ENCODE measurements around the gene DRC7. TPM values are rescaled to one million over a fixed set of nuclear protein-coding genes. Genes with fewer than 3 reads are reported as not detected.

DRC7 gene
- total and polyA plus RNA-seq, 7 donors: not detected

DNA sequence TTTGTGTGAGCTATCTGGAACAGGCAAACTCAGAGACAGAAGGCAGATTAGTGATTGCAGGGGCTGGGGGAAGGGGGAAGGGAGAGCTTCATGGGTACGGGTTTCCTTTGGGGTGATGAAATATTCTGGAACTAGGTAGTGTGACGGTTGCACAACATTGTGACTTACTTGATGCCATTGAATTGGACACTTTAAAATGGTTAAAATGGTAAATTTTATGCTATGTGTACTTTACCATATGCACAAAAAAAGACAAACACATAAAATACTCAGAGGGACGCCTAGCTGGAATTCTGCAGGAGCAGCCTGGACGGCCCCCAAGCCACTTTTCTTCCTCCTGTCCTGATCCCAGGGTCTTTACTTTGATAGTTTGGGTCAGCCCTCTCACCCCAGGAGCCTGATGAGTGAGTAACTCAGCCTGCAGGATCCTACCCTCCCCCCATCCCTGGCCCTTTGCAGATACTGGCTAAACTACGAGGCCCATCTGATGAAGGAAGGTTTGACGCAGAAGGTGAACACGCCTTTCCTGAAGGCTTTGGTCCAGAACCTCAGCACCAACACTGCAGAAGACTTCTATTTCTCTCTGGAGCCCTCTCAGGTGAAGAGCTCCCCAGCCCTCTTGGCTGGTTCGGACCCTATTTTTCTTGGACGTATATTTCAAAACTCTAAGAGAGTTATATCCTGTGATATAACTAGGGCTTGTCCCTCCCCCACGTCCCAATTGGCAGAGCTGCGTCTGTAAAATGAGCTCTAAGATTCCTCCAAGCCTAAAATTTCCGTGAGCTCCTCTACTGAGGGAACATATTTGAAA, 18.7 kb upstream of the DRC7 start:
- no peak overlapping the region for H3K4me3 ChIP-seq
- H3K9me3 ChIP-seq: no peaks in the 10 kb centered on the region
- no peak for TF ChIP-seq POLR2AphosphoS5 (IDR thresholded peaks at IDR 0.05)
- no peak for TF ChIP-seq EP300 (IDR thresholded peaks at IDR 0.05)
- TF ChIP-seq, protein P1, sequence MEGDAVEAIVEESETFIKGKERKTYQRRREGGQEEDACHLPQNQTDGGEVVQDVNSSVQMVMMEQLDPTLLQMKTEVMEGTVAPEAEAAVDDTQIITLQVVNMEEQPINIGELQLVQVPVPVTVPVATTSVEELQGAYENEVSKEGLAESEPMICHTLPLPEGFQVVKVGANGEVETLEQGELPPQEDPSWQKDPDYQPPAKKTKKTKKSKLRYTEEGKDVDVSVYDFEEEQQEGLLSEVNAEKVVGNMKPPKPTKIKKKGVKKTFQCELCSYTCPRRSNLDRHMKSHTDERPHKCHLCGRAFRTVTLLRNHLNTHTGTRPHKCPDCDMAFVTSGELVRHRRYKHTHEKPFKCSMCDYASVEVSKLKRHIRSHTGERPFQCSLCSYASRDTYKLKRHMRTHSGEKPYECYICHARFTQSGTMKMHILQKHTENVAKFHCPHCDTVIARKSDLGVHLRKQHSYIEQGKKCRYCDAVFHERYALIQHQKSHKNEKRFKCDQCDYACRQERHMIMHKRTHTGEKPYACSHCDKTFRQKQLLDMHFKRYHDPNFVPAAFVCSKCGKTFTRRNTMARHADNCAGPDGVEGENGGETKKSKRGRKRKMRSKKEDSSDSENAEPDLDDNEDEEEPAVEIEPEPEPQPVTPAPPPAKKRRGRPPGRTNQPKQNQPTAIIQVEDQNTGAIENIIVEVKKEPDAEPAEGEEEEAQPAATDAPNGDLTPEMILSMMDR (IDR thresholded peaks at IDR 0.05): no peak
- TF ChIP-seq POLR2A (IDR thresholded peaks at IDR 0.05): no peak
- no peak overlapping the region for H3K27ac ChIP-seq
- peak; percentile 17 for DNase-seq
- 62 to 63% methylated on average over 12 of the region's 12 CpGs for WGBS, 2 donors
- intact Hi-C loops (cut with DNase I): no loop called here
- H3K27me3 ChIP-seq: peaks cover 0 to 8% (median 0%) of the 10 kb centered on the region in 3 donors
- no peaks in the 10 kb centered on the region for H3K4me1 ChIP-seq
- H3K36me3 ChIP-seq: no peaks in the 10 kb centered on the region

DNA sequence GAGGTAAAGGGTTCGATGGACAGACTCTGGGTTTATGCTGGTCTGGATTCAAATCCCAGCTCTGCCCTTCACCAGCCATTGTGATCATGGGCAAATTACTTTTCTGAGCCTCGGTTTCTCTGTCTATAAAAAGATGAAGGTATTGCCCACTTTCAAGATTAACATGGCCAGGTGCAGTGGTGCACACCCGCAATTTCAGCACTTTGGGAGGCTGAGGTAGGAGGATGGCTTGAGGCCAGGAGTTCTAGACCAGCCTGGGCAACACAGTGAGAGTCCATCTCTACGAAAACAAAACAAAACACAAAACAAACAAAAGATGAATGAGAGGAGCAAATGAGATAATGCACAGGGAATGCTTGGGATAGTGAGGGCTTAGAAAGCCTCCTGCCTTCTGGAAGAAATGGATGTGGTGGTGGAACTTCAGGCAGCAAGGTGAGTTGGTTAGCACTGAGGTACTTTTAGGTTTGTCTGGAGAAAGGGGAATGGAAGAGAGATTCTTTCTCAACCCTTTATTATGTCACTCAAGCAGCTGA, 18.0 kb upstream of the DRC7 start:
- TF ChIP-seq POLR2AphosphoS5 (IDR thresholded peaks at IDR 0.05) (no peak), POLR2A (IDR thresholded peaks at IDR 0.05) (no peak), EP300 (IDR thresholded peaks at IDR 0.05) (no peak)
- TF ChIP-seq, protein P1 (IDR thresholded peaks at IDR 0.05): no peak
- intact Hi-C loops (cut with DNase I): no loop called here
- H3K27me3 ChIP-seq: peaks cover 0 to 8% (median 0%) of the 10 kb centered on the region in 3 donors
- H3K36me3 ChIP-seq: no peaks in the 10 kb centered on the region
- H3K4me3 ChIP-seq: no peak overlapping the region
- H3K9me3 ChIP-seq: no peaks in the 10 kb centered on the region
- H3K27ac ChIP-seq: no peak overlapping the region
- DNase-seq: peak; percentile 13
- WGBS, 2 donors: 50 to 79% methylated on average over 4 of the region's 4 CpGs
- no peaks in the 10 kb centered on the region for H3K4me1 ChIP-seq

DNA sequence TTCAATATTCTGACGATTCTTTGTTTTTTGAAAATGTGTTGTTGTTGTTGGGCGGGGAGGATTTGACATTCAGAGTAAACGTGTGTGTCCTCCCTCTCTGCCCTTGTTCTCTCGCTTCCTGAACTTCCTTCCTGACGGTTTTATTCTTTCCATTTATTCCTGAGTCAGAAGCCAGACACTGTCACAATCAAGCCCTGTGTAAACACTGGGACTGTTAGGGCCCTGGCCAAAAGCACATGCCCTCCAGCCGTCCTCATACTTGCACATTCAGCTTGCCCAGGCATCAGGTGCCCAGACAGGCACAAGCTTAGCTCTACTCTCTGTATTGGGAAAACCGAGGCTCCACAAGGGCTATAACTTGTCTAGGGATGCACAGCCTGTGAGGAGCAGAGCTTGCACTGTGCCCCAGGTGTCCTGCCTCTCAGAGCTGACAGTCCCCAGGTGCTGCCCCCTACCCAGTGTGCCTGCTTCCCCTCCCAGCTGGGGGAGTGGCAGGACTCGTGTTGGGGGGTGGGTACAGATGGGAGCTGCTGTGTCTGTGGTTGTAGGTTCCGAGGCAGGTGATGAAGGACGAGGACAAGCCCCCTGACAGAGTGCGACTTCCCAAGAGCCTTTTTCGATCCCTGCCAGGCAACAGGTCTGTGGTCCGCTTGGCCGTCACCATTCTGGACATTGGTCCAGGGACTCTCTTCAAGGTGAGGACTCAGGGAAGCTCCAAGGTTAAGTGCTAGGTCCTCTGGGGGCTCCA, 16.8 kb upstream of the DRC7 start:
- Histone ChIP-seq H3K27ac (no peak overlapping the region), H3K4me3 (no peak overlapping the region), H3K36me3 (no peaks in the 10 kb centered on the region), H3K27me3 (no peaks in the 10 kb centered on the region), H3K9me3 (no peaks in the 10 kb centered on the region), H3K4me1 (no peaks in the 10 kb centered on the region)
- no peak for TF ChIP-seq POLR2AphosphoS5 (IDR thresholded peaks at IDR 0.05)
- no peak for TF ChIP-seq EP300 (IDR thresholded peaks at IDR 0.05)
- TF ChIP-seq, protein P1 (IDR thresholded peaks at IDR 0.05): no peak
- TF ChIP-seq POLR2A (IDR thresholded peaks at IDR 0.05): no peak
- DNase-seq: peak; percentile 56
- 48 to 61% methylated on average over 14 of the region's 14 CpGs for WGBS, 2 donors
- intact Hi-C loops (cut with DNase I): no loop called here

DNA sequence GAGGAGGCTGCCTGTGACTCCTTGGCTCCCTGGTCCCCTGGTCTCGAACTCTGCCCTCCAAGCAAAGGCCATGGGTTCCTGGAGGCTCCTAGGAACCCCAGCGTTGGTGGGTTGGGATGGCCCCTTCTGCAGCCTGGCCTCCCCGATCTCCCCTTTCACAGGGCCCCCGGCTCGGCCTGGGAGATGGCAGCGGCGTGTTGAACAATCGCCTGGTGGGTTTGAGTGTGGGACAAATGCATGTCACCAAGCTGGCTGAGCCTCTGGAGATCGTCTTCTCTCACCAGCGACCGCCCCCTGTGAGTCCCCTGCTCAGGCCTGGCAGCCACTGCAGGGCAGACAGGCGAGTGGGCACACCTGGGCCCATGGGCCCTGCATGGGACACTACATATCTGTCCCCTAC, 15.6 kb upstream of the DRC7 start:
- no peaks in the 10 kb centered on the region for H3K27me3 ChIP-seq
- H3K36me3 ChIP-seq: no peaks in the 10 kb centered on the region
- intact Hi-C loops (cut with DNase I): no loop called here
- no peak overlapping the region for H3K27ac ChIP-seq
- TF ChIP-seq POLR2AphosphoS5 (IDR thresholded peaks at IDR 0.05) (no peak), POLR2A (IDR thresholded peaks at IDR 0.05) (no peak), EP300 (IDR thresholded peaks at IDR 0.05) (no peak)
- TF ChIP-seq, protein P1 (IDR thresholded peaks at IDR 0.05): no peak
- no peaks in the 10 kb centered on the region for H3K9me3 ChIP-seq
- 91% methylated on average over 12 of the region's 12 CpGs for WGBS, 2 donors
- no peak for DNase-seq
- H3K4me3 ChIP-seq: no peak overlapping the region
- no peaks in the 10 kb centered on the region for H3K4me1 ChIP-seq
